WERI-Rb-1 (cell line): ENCODE measurements around the gene KCNIP1.

Experiments
- DNase-seq: peaks from one replicate; pipeline ENCODE4 v3.0.0-alpha.2; 2020
- H3K27ac ChIP-seq: fragments of 250-450 bp; sonication (Bioruptor Pico); 2 replicates; pipeline ENCODE4 v1.5.1; 2020; ENCODE audit warnings: mild to moderate bottlenecking, moderate library complexity
- H3K27me3 ChIP-seq: fragments of 250-450 bp; sonication (Bioruptor Pico); 2 replicates; pipeline ENCODE4 v1.5.1; 2021; ENCODE audit warnings: mild to moderate bottlenecking, low read depth, moderate library complexity; ENCODE audit not compliant: insufficient read depth, severe bottlenecking
- H3K36me3 ChIP-seq: fragments of 250-450 bp; sonication (Bioruptor Pico); 2 replicates; pipeline ENCODE4 v1.5.1; 2020; ENCODE audit warnings: mild to moderate bottlenecking, moderate library complexity
- H3K4me3 ChIP-seq: 2 replicates; pipeline ENCODE4 v1.5.1; 2011; ENCODE audit warnings: low read depth, mild to moderate bottlenecking, control low read depth, low read length
- H3K9me3 ChIP-seq: fragments of 250-450 bp; sonication (Bioruptor Pico); 2 replicates; pipeline ENCODE4 v1.5.1; 2021; ENCODE audit warnings: mild to moderate bottlenecking, moderate library complexity; ENCODE audit not compliant: severe bottlenecking
- TF ChIP-seq, protein P1 (sequence below): IDR thresholded peaks from 2 replicates; pipeline ENCODE4 v1.5.1; 2011; ENCODE audit warnings: low read depth, mild to moderate bottlenecking, control low read depth, inconsistent platforms, low read length

KCNIP1 gene

DNA sequence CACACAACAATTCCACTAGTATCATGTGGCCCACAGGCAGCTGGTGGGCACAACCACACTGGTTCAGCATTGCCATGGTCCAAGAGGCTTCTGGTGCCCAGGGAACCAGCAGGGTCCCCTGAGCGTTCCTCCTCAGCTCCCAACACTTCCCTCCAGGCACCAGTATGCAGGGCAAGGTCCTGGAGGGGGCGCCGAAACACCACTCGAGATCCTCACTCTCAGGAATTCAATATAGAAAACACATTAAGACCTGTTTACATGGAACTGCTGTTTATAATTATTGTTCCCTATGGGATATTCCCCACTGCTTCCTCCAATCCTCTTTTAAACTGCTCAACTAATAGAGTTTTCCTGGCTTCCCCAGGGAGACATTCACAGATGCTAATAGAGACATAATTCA, 187.8 kb downstream of the KCNIP1 start:
- Histone ChIP-seq H3K36me3 (no peaks in the 10 kb centered on the region), H3K27ac (no peak overlapping the region), H3K27me3 (peaks cover 66% of the 10 kb centered on the region), H3K4me3 (no peak overlapping the region), H3K9me3 (no peaks in the 10 kb centered on the region)
- TF ChIP-seq, protein P1, sequence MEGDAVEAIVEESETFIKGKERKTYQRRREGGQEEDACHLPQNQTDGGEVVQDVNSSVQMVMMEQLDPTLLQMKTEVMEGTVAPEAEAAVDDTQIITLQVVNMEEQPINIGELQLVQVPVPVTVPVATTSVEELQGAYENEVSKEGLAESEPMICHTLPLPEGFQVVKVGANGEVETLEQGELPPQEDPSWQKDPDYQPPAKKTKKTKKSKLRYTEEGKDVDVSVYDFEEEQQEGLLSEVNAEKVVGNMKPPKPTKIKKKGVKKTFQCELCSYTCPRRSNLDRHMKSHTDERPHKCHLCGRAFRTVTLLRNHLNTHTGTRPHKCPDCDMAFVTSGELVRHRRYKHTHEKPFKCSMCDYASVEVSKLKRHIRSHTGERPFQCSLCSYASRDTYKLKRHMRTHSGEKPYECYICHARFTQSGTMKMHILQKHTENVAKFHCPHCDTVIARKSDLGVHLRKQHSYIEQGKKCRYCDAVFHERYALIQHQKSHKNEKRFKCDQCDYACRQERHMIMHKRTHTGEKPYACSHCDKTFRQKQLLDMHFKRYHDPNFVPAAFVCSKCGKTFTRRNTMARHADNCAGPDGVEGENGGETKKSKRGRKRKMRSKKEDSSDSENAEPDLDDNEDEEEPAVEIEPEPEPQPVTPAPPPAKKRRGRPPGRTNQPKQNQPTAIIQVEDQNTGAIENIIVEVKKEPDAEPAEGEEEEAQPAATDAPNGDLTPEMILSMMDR, result peak; percentile 26; the same call in 1 of the 2 replicates
- DNase-seq, result peak; percentile 11

DNA sequence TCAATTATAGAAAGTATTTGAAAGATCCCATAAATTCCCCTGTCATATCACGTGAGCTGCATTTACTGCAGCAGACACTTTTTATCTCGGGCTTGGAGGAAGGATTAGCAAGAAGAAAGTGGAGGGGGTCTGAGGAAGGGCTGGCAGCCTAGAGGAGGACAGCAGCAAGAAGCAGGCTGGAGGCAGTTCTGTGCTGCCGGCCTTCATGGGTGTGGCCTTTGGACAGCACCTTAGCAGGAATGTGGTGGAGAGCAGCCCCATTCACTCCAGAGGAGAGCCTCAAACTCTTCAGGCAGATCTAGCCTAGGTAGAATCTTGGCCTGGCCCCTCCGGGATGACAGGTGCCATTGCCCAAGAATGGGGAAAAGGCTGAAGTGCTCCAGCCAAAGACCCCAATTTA, 189.9 kb downstream of the KCNIP1 start:
- no peak for DNase-seq
- no peak overlapping the region for H3K27ac ChIP-seq
- H3K4me3 ChIP-seq, result no peak overlapping the region
- H3K9me3 ChIP-seq, result no peaks in the 10 kb centered on the region
- no peaks in the 10 kb centered on the region for H3K36me3 ChIP-seq
- TF ChIP-seq, protein P1, result no peak
- peaks cover 59% of the 10 kb centered on the region for H3K27me3 ChIP-seq

DNA sequence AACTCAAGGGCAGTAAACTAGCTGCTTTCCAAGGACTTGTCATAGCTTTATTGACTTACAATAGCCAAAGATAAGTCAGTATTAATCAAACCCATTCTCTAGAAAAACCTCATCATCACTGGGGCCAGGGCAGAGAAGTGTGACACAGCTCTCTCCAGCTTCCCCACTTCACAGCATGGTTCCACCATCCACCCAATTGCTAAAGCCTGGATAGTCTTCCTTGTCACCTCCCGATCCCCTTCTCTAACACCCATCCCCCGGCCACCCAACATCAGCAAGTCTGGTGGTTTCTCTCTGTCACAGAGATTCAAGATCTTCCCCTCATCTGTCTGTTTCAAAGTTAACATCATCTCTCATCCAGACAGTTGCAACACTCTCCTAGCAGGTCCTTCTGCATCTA, 191.1 kb downstream of the KCNIP1 start:
- no peak for DNase-seq
- Histone ChIP-seq H3K36me3 (no peaks in the 10 kb centered on the region), H3K9me3 (no peaks in the 10 kb centered on the region), H3K27me3 (peaks cover 66% of the 10 kb centered on the region), H3K4me3 (no peak overlapping the region), H3K27ac (no peak overlapping the region)
- TF ChIP-seq, protein P1, result no peak

DNA sequence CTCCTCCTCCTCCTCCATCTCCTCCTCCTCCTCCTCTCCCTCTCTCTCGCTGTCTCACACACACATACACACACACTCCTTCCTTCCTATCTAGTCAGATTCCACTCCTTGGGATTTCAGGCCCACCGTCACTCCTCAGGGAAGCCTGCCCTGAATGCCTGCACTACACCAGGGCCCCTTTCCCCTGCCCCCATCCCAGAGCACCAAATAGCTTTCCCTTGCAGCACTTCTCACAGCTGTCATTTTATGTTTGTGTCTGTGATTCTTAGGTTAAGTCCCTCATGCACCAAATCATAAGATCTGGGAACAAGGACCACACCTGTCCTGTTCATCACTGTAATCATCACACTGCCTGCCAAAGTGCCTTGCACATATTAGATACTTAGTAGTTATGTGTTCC, 193.2 kb downstream of the KCNIP1 start:
- peaks cover 66% of the 10 kb centered on the region for H3K27me3 ChIP-seq
- TF ChIP-seq, protein P1, result no peak
- no peaks in the 10 kb centered on the region for H3K9me3 ChIP-seq
- H3K36me3 ChIP-seq, result no peaks in the 10 kb centered on the region
- no peak overlapping the region for H3K27ac ChIP-seq
- H3K4me3 ChIP-seq, result no peak overlapping the region
- DNase-seq, result no peak

DNA sequence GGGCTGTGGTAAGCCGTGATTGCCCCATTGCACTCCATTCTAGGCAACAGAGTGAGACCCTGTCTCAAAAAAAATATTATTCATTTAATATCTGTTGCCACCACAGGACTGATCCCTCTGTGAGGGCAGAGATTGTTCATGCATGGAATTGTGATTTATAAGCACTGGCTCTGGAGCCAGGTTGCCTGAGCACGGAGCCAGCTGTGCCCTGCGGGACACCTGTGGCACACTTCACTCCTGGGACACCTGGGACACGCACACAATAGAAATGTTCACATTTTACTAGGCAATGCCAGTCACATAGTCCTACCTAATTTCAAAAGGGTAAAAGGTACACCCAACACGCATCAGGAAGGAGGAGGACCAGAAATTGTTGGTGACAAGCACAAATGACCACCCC, 196.7 kb downstream of the KCNIP1 start:
- no peak overlapping the region for H3K4me3 ChIP-seq
- H3K9me3 ChIP-seq, result no peaks in the 10 kb centered on the region
- H3K27me3 ChIP-seq, result peaks cover 64% of the 10 kb centered on the region
- DNase-seq, result no peak
- no peak overlapping the region for H3K27ac ChIP-seq
- no peaks in the 10 kb centered on the region for H3K36me3 ChIP-seq
- TF ChIP-seq, protein P1, result no peak

DNA sequence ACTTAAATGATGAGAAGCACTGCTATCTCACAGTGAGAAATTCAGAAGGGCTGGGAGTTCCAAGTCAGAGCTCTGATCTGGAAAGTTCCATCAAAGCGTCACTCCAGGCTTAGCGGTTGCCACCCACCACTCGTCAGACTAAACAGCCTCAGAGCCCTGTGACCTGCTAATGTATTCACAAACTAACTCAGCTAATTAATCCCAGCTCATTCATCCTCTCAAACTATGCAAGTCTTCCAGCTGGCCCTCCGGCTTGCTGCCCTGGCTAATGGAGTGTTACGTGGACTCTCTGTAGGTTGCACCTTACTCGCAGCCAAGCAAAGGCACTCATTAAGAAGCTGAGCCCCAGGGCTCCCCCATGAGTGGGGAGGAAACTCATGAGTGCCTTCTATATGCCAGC, 197.5 kb downstream of the KCNIP1 start:
- H3K27me3 ChIP-seq, result peaks cover 64% of the 10 kb centered on the region
- H3K9me3 ChIP-seq, result no peaks in the 10 kb centered on the region
- no peaks in the 10 kb centered on the region for H3K36me3 ChIP-seq
- TF ChIP-seq, protein P1, result no peak
- no peak overlapping the region for H3K4me3 ChIP-seq
- DNase-seq, result no peak
- H3K27ac ChIP-seq, result no peak overlapping the region
